Measurements from ENCODE around the gene RPL27.

Gene RPL27

DNA sequence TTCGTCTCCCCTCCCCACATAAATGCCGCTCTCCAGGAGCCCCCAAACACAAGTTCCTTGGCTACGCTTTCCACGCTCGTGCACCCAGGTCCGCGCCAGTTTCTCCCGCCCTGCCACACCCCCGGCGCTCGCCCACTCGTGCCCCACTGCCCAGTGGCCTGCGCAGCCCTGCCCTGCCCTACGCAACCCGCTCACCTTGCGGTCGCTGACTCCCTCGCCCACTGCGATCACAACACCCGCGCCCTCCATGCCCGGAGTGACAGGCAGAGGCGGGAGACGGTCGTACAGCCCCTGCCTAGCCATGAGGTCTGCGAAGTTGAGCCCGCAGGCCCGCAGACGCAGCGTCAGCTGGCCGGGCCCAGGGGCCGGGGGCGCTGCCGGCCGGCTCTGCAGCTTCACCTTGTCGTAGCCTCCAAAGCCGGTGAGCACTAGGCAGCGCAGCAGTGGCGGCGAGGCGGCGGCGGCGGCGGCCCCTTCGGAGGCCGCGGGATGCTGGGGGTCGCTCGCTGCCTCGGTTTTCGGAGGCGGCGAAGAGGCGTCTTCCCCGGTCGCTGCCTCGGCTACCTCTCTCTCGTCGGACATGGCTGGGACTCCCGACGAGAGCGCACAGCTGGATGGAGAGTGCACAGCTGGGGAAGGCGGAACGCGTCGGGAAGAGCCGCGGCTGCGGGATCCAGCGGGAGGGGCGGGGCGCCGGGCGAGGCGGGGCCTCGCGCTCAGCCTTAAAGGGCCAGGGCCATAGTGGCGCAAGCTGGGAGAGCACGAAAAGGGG is 23.7 kb downstream of the RPL27 start, which contains the start of gene VAT1:
Gene VAT1, minus strand, starts transcription at position 645 of the 772 bp plus-strand sequence. Its CDS starts 63 bp downstream, at position 582.
- peak; percentile 93 for DNase-seq

DNA sequence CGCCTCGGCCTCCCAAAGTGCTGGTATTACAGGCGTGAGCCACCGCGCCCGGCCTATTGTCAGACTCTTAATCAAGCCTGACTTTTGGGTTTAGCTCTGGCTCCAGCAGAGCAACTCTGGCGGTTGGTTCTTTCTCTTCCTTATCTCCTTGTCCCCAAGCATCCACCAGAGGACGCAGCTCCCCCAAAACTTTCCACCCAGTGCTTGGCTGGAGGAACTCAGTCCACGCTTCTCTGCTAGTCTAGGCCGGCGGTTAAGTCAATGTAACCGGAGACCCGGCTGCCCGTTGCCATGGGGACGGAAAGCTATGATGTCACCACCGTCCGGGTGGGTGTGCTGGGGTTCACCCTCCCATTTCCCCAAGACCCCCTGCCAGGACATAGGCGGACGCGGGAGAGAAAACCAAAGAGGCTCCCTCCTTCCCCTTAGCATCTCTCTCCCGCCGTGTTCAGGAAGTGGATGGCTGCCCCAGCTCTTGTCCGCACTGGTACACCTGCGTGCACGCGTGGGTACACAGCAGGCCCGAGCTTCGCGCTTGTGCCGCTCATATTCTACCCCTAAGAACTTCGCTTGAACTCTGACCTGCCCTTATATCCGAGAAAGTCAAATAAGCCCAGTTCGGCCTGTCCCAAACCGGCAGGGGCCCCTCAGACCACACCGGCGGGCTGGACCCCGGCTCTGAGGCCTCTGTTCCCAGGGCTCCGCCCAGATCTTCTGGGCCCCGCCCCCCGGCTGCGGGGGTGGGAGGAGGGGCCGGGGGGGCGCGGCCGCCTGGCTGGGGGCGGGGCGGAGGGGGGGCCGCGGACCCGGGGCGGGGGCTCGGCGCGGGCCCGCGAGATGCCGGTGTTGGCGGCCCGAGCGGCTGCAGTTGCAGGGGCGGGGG is 26.4 kb downstream of the RPL27 start, which contains the start of gene RND2:
Gene RND2, plus strand, starts transcription at position 825 of the 883 bp plus-strand sequence. CDS start 117 bp downstream, outside the sequence.
- DNase-seq: peak; percentile 98

DNA sequence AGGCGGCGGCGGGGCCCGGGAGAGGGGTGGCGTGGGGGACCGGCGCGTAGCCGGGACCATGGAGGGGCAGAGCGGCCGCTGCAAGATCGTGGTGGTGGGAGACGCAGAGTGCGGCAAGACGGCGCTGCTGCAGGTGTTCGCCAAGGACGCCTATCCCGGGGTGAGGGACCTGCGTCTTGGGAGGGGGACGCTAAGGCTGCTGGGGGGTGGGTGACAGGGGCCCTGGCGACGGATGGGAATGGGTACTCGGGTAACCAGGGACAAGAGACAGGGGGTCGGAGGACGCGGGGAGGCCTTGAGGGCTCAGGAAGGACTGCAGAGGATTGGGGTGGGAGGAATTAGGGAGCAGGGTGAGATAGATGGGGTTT is 27.1 kb downstream of the RPL27 start:
- peak; percentile 66 for DNase-seq

DNA sequence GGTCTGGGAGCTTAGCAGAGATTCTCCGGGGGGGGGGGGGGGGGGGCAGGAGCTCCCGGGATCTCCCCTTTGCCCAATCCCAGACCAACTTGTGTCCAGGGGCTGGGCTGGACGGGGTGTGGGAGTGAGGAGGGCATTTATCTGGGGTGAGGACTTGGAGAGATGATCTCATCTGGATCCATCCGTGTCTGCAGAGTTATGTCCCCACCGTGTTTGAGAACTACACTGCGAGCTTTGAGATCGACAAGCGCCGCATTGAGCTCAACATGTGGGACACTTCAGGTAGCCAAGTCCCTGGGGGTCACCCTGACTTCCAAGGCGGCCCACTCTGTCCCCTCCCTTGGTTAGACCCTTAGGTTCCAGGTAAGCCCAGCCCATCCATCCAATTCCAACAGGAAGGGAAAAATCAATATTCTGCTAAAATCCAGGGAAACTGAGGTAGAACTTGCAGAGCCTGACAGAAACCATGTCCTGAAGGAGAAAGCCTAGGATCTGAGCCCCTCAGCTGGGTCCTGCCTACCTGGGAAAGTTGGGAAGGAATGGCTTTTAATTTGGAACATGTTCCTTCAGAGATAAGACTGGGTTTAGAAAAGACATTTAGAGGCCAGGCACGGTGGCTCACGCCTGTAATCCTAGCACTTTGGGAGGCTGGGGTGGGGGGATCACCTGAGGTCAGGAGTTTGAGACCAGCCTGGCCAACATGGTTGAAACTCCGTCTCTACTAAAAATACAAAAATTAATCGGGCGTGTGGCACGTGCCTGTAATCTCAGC is 27.7 kb downstream of the RPL27 start:
- peak; percentile 42 for DNase-seq

GRCh38 chr17:43026595-43026994 is 28.4 kb downstream of the RPL27 start:
- DNase-seq: peak; percentile 49

DNA sequence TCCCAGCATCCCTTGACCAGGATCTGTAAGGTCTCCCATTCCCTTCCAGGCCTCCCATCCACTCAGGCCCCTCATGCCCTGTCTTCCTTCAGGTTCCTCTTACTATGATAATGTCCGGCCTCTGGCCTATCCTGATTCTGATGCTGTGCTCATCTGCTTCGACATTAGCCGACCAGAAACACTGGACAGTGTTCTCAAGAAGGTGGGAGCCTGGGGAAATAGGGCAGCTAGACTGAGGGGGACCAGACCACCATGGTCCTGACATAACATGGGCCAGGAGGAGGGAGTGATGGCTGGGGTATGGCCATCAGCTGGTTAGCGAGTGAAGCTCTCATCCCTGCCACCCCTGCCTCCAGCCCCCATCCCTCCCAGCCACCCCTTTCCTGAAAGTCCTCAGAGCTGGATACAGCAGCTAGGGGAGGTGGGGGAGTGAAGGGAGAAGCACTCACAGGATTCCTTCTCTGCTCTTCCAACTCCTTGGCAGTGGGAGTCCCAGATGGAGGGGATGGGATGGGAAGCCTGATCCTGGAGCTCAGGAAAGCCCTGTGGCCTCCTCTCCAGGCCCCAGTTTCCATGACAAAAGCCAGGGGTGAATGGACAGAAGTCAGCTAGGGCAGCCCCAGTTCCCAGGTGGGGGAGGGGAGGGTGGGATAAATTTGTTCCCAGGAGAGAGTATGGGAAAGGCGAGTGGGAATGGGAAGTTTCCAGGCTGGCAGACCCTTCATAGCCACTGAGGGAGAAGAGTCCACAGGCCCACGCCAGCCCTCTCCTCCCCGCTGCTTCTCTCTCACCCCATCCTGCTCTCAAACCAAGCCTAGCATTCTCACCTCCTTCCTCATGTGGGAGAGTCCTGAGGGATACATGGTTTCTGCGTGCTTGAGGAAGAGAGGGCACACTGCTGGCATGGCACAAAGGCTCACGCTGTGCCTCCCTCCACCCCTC is 29.1 kb downstream of the RPL27 start:
- no peak for DNase-seq

DNA sequence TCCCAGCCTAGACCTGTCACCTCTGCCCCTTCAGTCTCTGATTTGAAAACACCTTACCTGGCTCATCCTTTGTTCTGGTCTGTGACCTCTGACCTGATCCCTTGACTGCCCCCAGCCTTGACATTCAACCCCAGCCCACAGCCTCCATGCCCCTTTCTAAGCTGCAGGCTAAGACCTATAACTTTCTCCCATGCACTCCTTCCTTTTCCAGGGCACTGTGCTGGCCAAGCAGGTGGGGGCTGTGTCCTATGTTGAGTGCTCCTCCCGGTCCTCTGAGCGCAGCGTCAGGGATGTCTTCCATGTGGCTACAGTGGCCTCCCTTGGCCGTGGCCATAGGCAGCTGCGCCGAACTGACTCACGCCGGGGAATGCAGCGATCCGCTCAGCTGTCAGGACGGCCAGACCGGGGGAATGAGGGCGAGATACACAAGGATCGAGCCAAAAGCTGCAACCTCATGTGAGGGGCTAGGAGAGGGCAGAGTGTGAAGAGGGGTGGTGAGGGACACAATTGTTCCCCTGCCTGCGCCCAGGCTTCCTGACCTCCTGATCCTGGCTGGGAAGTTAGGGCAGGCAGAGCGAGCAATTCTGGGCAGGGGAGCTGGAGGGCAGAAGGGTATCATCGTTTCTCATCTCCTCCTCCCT is 30.1 kb downstream of the RPL27 start:
- no peak for DNase-seq

DNA sequence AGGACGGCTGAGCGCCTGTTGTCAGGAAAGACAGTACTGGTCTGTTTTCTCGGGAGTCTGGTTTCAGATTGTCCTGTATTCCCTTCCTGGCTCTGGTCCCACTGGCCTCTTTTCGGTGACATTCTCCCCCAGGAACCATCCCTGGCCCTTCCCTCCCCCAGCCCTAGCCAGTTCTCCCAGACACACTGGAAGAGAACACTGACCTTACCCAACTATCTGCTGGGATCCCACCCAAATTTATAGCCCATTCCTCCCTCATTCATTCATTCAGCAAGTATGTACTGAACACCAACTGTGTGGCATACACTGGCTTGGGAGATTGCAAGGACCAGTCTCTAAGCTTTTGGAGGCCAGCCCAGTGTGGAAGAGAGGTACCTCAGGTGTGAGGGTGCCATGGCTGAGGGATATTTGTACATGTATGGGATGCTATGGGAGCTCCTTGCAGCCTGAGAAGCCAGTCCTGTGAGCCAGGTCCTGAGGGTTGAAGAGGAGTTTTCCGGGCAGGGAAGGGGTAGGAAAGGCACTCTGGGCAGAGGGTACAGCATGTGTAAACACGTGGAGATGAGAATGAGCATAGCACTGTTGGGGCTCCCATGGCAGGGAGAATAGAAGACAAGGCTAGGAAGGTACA is 32.0 kb downstream of the RPL27 start:
- DNase-seq: no peak

DNA sequence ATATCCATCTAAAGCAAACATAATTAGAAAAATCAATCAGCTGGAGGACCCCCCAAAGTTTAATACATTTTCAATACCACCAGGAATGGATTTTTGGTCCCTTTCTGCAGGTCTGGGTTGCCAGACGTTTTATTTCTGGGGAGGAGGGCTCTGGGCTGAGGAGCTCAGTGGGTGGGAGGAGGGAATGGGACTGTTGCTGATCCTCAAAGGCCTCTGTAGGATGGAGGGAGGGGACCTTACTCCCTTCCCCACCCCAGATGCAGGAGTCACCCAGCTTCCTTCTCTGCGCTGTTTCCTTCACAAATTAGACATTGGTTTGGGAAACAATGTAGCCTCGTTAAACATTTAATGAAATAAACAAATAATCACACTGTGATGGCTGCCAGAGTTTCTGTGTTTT is 33.4 kb downstream of the RPL27 start:
- no peak for DNase-seq

DNA sequence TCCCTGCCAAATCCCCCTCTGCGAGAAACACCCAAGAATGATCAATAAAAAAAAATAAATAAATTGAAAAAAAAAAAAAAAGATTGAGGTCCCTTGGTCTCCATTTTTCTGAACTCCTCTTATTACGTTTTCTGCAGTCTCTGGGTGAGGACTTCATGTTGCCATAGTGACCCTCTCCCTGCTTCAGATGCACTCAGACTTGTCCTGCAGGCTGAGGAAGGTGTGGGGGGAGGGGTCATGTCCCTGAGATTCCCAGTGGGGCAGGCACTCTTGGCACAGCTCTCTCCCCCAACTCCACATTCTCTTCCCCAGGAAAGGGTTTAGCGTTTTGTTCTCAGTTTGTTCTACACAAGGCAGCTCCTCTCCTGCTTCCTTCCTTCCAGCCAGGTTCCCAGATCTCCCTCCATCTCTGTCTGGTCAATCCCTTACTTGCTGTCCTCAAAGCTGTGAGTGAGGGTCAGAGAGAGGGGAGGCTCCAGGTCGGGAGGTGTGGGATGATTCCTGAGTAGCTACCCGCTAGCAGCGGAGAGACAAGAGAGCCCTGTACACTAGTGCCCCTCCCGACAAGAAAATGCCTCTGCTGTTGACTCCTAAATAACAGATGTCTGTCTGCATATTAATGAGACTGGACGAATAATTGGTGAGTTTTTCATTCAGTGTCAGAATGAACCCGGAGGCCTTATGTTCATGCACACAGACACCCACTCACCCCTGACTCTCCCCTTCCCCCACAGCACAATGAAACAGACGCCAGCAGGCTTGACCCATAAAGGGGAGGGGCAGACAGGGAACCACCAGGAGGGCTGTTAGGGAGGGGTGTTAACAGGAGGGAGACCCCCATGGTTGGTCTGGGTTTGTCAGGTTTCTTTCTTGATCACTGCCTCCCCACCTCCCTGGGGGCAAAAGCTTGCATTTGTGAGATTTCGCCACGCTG is 36.0 kb downstream of the RPL27 start:
- peak; percentile 86 for DNase-seq

DNA sequence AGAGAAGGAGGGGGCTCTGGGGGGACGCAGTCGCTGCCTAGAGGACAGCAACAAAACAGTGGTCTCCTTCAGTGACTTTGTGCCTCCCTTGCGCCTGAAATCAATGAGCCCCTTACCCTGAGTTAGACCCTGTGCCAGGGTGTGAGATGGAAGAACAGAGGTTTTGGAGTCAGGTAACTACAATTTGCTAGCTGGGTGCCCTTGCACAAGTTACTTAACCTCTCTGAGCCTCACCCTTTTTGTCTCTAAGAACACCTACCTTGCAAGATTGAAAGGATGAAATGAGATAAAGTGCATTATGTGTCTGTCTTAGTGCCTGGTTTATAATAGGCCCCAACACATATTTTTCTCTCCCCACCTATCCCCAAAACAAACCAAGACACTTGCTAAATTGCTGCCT is 36.7 kb downstream of the RPL27 start:
- no peak for DNase-seq

DNA sequence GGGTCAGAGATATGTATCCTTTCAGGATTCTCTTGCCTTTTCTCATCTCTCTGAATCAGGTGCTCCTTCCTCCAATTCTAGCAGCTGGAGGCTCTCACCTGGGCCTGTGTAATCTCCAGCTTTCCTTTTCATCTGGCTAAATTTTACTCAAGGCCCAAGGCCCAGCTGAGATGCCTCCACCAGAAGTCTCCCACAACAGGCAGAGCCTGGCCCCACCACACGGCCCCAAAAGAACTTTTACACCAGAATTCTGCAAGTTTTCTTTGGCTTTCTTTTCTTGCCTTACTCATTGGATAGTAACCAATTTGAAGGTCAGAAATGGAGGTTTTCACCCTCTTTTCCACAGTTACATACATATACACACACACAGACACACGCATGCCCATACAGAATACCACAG is 41.4 kb downstream of the RPL27 start:
- DNase-seq: no peak

GRCh38 chr17:43040655-43041054 is 42.4 kb downstream of the RPL27 start:
- DNase-seq: no peak

GRCh38 chr17:43042025-43042628 is 43.9 kb downstream of the RPL27 start:
- no peak for DNase-seq

DNA sequence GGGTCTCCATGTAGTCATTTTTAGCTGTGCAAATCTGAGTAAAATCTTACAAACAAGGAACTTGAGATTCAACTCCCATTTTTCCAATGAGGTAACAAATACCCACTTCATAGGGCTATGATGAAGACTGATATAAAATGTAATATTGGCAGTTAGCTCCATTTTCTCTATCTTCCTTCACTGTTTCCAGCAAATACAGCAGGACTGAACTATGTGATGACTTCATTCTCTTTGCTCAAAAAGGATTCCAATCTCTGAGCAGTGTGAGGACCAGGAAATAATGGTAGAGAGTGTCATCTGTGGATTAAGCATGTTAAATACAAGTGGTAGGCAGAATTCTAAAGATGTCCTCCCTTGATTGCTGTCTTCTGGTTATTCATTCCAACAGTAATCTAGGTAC is 45.1 kb downstream of the RPL27 start:
- DNase-seq: no peak

- no peak for DNase-seq
Observed at GRCh38 chr17:43044024-43044423, 45.8 kb downstream of the RPL27 start.

- DNase-seq: no peak
Observed at GRCh38 chr17:43051969-43052368, 53.8 kb downstream of the RPL27 start.

Measured in eye (tissue), 1 donor.